Bronchial epithelial cell (primary cell): ENCODE results near the gene RPL36A. TPM values are rescaled to one million over a fixed set of nuclear protein-coding genes. Genes with fewer than 3 reads are reported as not detected.

Experiments used
- DNase-seq: peaks from one replicate; pipeline ENCODE4 v3.0.0-alpha.2; 2010; ENCODE audit warnings: low read depth
- FAIRE-seq: peaks from 2 replicates; lab custom pipeline; 2011; peaks lifted over from hg19 to GRCh38; lab: Jason Lieb, UNC
- H3K27me3 ChIP-seq: 2 replicates; pipeline ENCODE4 v1.5.1; 2011; ENCODE audit warnings: low read length; ENCODE audit not compliant: control insufficient read depth, insufficient read depth
- H3K36me3 ChIP-seq: 2 replicates; pipeline ENCODE4 v1.5.1; 2011; ENCODE audit warnings: low read length; ENCODE audit not compliant: control insufficient read depth, insufficient read depth
- H3K4me3 ChIP-seq: 2 replicates; pipeline ENCODE4 v1.5.1; 2011; ENCODE audit warnings: mild to moderate bottlenecking, low read depth, low read length, control low read depth
- CTCF ChIP-seq: IDR thresholded peaks from 2 replicates; pipeline ENCODE4 v1.5.1; 2011; ENCODE audit warnings: mild to moderate bottlenecking, moderate library complexity, low read length, control low read depth, inconsistent platforms; ENCODE audit not compliant: insufficient read depth, severe bottlenecking
- total RNA-seq: library from RNA; depleted of rRNA; stranded (reverse); fragments of >200 nt; gene quantifications from 2 replicates; pipeline ENCODE4 v1.2.1, GENCODE V29; 2014

RPL36A gene
- total RNA-seq, 1 donor from 2014 or later: 1,171 TPM

GRCh38 chrX:101369687-101370086 lies 21.1 kb upstream of the RPL36A start:
- no peak for DNase-seq
- FAIRE-seq: no peak
- H3K4me3 ChIP-seq: no peak overlapping the region
- TF ChIP-seq CTCF: no peak
- no peaks in the 10 kb centered on the region for H3K36me3 ChIP-seq
- no peaks in the 10 kb centered on the region for H3K27me3 ChIP-seq

GRCh38 chrX:101370888-101371504 lies 19.8 kb upstream of the RPL36A start:
- Histone ChIP-seq H3K4me3 (no peak overlapping the region), H3K27me3 (no peaks in the 10 kb centered on the region), H3K36me3 (no peaks in the 10 kb centered on the region)
- DNase-seq (no peak), FAIRE-seq (no peak)
- TF ChIP-seq CTCF: no peak

- FAIRE-seq (no peak), DNase-seq (no peak)
- no peak for TF ChIP-seq CTCF
- no peaks in the 10 kb centered on the region for H3K36me3 ChIP-seq
- H3K27me3 ChIP-seq: no peaks in the 10 kb centered on the region
- H3K4me3 ChIP-seq: no peak overlapping the region
Observed at GRCh38 chrX:101377547-101377946, 13.3 kb upstream of the RPL36A start.

- Histone ChIP-seq H3K4me3 (no peak overlapping the region), H3K27me3 (no peaks in the 10 kb centered on the region), H3K36me3 (no peaks in the 10 kb centered on the region)
- DNase-seq (no peak), FAIRE-seq (no peak)
- TF ChIP-seq CTCF: no peak
Observed at GRCh38 chrX:101383679-101384205, 7.1 kb upstream of the RPL36A start.

GRCh38 chrX:101385026-101385684 lies 5.7 kb upstream of the RPL36A start:
- Histone ChIP-seq H3K27me3 (no peaks in the 10 kb centered on the region), H3K4me3 (no peak overlapping the region), H3K36me3 (no peaks in the 10 kb centered on the region)
- no peak for TF ChIP-seq CTCF
- no peak for DNase-seq
- FAIRE-seq: no peak
